GM12875 (cell line): ENCODE results near the gene ZSWIM3.

Experiments
- H3K4me3 ChIP-seq: one replicate; pipeline ENCODE4 v1.5.1; 2011; ENCODE audit warnings: low read depth, low read length, control low read depth
- TF ChIP-seq, protein P1 (sequence below): IDR thresholded peaks from 2 replicates; pipeline ENCODE4 v1.5.1; 2011; ENCODE audit warnings: low read depth, mild to moderate bottlenecking, control low read depth, inconsistent platforms, low read length, moderate library complexity, borderline replicate concordance; ENCODE audit not compliant: insufficient read depth

Gene ZSWIM3

DNA sequence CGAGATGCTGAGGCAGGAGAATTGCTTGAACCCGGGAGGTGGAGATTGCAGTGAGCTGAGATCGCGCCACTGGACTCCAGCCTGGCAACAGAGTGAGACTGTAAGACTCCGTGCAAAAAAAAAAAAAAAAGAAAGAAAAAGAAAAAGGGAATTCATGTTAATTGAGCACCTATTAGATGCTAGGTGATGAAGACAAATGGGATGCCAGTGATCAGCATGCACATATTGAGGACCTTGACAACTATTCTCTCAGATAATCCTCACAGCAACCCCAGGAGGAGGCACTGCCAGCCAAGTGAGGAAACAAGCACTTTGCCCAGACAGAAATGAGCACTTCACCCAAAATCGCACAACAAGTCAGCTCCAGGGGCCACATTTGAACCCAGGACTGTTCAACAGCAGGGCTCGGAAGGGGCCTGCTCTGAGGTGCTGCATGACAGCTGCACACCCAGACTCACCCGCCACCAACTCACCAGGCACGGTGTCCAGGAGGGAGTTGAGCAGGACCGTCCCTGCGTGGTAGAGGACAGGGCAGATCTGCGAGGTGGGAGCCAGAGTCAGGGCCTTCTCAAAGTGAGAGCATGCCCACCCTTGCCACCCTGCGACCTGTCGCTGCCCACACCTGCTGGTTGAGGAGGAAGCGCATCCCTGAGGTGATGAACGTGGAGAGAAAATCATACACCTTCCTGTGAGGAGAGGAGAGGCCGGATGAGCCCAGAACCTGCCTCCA lies 50.0 kb downstream of the ZSWIM3 start:
- TF ChIP-seq, protein P1, sequence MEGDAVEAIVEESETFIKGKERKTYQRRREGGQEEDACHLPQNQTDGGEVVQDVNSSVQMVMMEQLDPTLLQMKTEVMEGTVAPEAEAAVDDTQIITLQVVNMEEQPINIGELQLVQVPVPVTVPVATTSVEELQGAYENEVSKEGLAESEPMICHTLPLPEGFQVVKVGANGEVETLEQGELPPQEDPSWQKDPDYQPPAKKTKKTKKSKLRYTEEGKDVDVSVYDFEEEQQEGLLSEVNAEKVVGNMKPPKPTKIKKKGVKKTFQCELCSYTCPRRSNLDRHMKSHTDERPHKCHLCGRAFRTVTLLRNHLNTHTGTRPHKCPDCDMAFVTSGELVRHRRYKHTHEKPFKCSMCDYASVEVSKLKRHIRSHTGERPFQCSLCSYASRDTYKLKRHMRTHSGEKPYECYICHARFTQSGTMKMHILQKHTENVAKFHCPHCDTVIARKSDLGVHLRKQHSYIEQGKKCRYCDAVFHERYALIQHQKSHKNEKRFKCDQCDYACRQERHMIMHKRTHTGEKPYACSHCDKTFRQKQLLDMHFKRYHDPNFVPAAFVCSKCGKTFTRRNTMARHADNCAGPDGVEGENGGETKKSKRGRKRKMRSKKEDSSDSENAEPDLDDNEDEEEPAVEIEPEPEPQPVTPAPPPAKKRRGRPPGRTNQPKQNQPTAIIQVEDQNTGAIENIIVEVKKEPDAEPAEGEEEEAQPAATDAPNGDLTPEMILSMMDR, result no peak
- no peak overlapping the region for H3K4me3 ChIP-seq

DNA sequence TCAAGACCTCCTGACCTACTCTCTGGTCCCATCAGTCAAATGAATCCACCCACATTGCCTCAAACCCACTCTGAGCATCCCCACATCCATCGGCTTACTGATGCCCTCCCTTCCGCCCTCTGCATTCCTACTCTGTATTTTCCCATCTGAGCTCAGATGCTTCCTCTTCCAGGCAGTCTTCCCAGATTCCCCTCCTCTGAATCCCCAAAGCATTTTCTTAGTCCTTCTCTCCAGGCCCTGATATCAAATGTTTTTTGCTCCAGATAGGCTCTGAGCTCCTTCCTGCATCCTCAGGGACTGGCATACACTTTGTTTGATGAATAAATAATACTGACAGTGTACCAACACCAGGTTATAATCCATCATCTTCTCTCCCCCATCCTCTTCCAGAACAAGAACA lies 50.7 kb downstream of the ZSWIM3 start:
- TF ChIP-seq, protein P1, result no peak

DNA sequence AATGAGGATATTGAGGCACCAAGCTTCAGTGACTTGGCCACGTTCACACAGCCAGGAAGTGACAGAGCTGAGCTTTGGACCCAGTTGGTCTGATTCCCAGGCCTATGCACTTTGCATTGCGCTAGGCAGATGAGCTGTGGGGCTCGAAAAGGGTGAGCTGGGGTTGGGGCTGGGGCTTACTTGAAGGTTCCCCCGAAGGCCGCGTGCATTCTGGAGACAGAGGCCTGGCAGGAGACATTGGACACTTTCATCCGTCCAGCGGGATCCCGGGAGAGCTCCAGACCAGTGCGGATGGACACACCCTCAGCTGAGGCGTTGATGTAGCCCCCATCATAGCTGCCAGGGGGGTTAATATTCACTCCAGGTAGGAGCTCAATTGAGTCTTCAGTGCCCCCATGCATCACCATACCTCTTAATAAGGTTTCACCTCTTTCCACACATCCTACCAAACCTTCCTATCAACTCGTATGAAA lies 52.0 kb downstream of the ZSWIM3 start:
- TF ChIP-seq, protein P1, result no peak
- no peak overlapping the region for H3K4me3 ChIP-seq

More for the DNA sequence above, 50.7 kb downstream of the ZSWIM3 start:
- H3K4me3 ChIP-seq, result no peak overlapping the region

DNA sequence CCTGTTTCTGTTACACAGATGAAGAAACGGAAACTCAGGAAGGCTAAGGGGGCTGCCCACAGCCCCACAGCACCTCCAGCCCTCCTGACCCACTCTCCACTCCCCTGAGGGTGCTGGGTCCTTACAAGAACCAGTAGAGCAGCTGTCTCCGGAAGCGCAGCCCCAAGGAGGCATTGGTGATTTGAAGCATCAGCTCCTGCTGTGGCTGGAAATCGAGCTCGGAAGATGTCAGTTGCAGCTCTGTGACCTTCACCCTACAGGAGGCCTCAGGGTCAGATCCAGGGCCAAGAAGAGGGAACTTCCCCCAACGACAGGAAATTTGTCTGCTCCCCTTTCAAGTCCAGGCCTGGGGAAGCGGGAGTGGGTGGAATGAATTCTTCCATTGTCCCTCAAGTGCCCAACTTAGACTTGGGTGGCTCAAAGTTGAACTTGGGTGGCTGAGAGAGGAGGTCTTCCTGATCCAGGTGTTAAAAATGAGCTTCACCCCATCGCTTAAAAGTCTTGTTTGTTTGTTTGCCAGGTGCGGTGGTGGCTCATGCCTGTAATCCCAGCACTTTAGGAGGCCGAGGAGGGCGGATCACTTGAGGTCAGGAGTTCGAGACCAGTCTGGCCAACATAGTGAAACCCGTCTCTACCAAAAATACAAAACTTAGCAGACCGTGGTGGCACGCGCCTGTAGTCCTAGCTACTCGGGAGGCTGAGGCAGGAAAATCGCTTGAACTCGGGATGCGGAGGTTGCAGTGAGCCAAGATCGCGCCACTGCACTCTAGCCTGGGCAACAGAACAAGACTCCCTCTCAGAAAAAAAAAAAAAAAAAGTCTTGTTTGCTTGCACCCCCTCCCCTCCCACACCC lies 52.6 kb downstream of the ZSWIM3 start:
- TF ChIP-seq, protein P1, result no peak
- no peak overlapping the region for H3K4me3 ChIP-seq

DNA sequence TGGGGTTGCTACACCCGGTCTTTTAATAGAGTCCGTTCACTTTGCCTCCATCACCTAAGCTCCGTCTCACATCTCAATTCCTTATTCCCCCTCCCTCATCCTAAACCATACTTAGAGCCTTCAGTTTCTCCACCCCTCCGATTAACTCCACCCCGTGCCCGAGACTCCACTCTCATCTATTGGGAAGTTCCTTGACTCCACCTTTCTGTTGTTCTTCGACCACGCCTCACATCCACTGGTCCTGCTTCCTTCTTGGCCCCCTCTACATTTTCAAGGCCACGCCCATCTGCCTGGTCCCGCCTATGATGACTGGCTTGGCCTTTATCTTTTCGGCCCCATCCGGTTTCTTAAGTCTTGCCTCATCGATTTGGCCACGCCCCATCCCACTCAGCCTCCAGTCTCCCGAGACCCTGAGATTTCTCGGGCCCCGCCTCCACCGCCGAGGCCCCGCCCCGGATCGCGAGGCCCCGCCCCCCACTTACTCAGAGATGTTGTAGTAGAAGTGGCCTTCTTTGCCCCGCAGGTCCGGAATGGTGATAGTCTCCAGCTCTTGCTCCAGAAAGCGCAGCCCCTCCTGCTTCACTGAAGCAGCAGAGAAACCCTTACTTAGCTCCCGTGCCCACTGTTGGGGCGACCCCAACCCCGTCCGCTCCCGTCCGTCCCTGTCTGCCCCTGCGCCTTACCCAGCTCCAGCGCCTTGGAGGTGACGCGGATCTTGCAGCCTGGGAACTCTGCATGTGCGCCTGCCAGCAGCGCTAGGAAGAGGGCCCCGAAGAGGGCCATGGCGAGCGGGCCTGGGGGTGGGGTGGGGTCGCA lies 53.5 kb downstream of the ZSWIM3 start:
- peak overlapping the region; percentile 49 for H3K4me3 ChIP-seq
- TF ChIP-seq, protein P1, result no peak

DNA sequence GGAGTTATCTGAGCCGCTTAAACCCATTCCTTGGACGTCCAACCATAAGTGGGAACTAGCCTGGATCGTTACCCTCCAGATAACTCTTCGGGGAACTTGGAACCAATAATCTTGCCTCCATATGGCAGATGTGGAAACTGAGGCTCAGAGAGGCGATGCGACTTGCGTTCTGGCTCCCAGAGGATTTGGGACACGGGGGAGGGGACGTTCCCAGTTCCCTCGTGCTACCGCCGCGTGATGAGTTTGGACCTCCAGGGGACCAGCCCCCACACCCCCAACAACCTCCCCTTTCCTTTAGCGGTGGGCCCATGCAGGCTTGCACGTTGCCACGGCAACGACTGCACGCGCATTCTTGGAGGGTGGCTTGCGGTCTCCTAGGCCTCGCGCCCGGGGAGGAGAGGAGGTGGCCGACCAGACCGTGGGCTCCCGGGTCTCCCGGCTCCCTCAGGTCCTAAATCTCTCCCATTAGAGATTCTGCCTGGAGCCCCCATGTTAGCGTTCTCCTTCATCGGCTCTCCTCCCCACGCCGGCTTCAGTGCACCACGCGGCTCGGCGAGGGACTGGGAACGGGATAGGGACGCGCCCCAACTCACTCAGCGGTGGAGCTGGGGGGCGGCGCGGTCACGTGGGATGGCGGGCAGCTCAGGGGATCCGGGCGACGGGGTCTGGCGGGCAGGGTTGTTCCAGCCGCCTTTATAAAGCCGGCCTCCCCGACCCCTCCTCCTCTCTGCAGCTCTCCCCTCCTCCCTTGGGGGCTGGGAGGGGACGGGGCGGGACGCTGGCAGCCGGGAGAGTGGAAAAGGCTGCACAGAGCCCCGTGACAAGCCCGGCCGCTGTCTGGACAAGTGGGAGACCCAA lies 54.3 kb downstream of the ZSWIM3 start, which contains the start of gene PLTP:
TSS of gene PLTP (minus strand) at position 670 of the 858 bp plus-strand sequence. CDS start 703 bp downstream, outside the sequence.
- TF ChIP-seq, protein P1, result no peak
- H3K4me3 ChIP-seq, result peak within 1 kb of the TSS; percentile 49
